Smooth muscle cell (in vitro differentiated cells): Measurements from ENCODE around the gene MLLT1. TPM values are rescaled to one million over a fixed set of nuclear protein-coding genes. Genes with fewer than 3 reads are reported as not detected.

Experiments
- DNase-seq: peaks from one replicate; lab custom pipeline; 2025; ENCODE audit not compliant: unreplicated experiment; lab: John Stamatoyannopoulos, UW
- H2AFZ ChIP-seq: fragments of 200-600 bp; sonication (generic); 2 replicates; pipeline ENCODE4 v1.6.0; 2016; ENCODE audit warnings: antibody characterized with exemption, low read depth, mild to moderate bottlenecking
- H3F3A ChIP-seq: fragments of 200-600 bp; sonication (generic); 2 replicates; pipeline ENCODE4 v1.6.0; 2017; ENCODE audit warnings: antibody characterized with exemption, low read depth
- H3K27ac ChIP-seq: fragments of 200-600 bp; sonication (generic); 2 replicates; pipeline ENCODE4 v1.5.1; 2016; ENCODE audit warnings: low read depth, mild to moderate bottlenecking
- H3K27me3 ChIP-seq: fragments of 200-600 bp; sonication (generic); 2 replicates; pipeline ENCODE4 v1.6.1; 2016; ENCODE audit warnings: low read depth, mild to moderate bottlenecking
- H3K36me3 ChIP-seq: fragments of 200-600 bp; sonication (generic); 2 replicates; pipeline ENCODE4 v1.5.1; 2016; ENCODE audit warnings: low read depth
- H3K4me1 ChIP-seq: fragments of 200-600 bp; sonication (generic); 2 replicates; pipeline ENCODE4 v1.5.1; 2016; ENCODE audit warnings: low read depth
- H3K4me2 ChIP-seq: fragments of 200-600 bp; sonication (generic); 2 replicates; pipeline ENCODE4 v1.6.0; 2016; ENCODE audit warnings: mild to moderate bottlenecking
- H3K4me3 ChIP-seq: fragments of 200-600 bp; sonication (generic); 2 replicates; pipeline ENCODE4 v1.5.1; 2016; ENCODE audit warnings: mild to moderate bottlenecking
- H3K79me2 ChIP-seq: fragments of 200-600 bp; sonication (generic); 2 replicates; pipeline ENCODE4 v1.6.0; 2016; ENCODE audit warnings: low read depth, mild to moderate bottlenecking
- H3K9ac ChIP-seq: fragments of 200-600 bp; sonication (generic); 2 replicates; pipeline ENCODE4 v1.6.0; 2016; ENCODE audit warnings: low read depth
- H3K9me3 ChIP-seq: fragments of 200-600 bp; sonication (generic); replicated peaks from 2 replicates; pipeline ENCODE4 v1.5.1; 2016; ENCODE audit warnings: low read depth
- H4K20me1 ChIP-seq: fragments of 200-600 bp; sonication (generic); 2 replicates; pipeline ENCODE4 v1.6.0; 2016; ENCODE audit warnings: low read depth
- CTCF ChIP-seq: fragments of 200-600 bp; sonication (generic); IDR thresholded peaks from 2 replicates; pipeline ENCODE4 v1.5.1; 2017; ENCODE audit warnings: borderline replicate concordance, mild to moderate bottlenecking, antibody characterized with exemption; ENCODE audit not compliant: insufficient read depth, poor library complexity, severe bottlenecking
- WGBS: methylation state at CpG from one replicate; pipeline ENCODE4 v1.1.7; 2016; ENCODE audit warnings: low lambda C conversion rate; 5-methylcytosine and 5-hydroxymethylcytosine counted together
- polyA plus RNA-seq: library from polyadenylated mRNA; unstranded; fragments of >200 nt; fragmentation: Nextera tagmentation; extraction: Ambion mirVana; gene quantifications from 2 replicates; pipeline ENCODE4 v1.2.1, GENCODE V29; 2016
- total RNA-seq: library from RNA; depleted of rRNA; stranded (reverse); fragments of >200 nt; gene quantifications from 2 replicates; pipeline ENCODE4 v1.2.3, GENCODE V29; 2014

MLLT1 gene
- total and polyA plus RNA-seq, 2 experiments from 2014 or later: 18.8 to 27.3 TPM

- H3K9me3 ChIP-seq: no peaks in the 10 kb centered on the region
- H3F3A ChIP-seq: no peaks in the 10 kb centered on the region
- H3K36me3 ChIP-seq: no peaks in the 10 kb centered on the region
- H3K4me1 ChIP-seq: peaks cover 10% of the 10 kb centered on the region
- H3K4me3 ChIP-seq: no peak overlapping the region
- peaks cover 81% of the 10 kb centered on the region for H3K79me2 ChIP-seq
- H3K4me2 ChIP-seq: peak overlapping the region; percentile 69
- H3K9ac ChIP-seq: no peak overlapping the region
- peaks cover 99% of the 10 kb centered on the region for H4K20me1 ChIP-seq
- TF ChIP-seq CTCF: no peak
- H3K27ac ChIP-seq: peak overlapping the region; percentile 62
- H3K27me3 ChIP-seq: no peaks in the 10 kb centered on the region
- 44% methylated on average over 11 of the region's 11 CpGs for WGBS
- no peak overlapping the region for H2AFZ ChIP-seq
- no peak for DNase-seq
These were observed 47.1 kb downstream of the MLLT1 start for GRCh38 chr19:6232601-6233055.

- peaks cover 99% of the 10 kb centered on the region for H4K20me1 ChIP-seq
- no peak overlapping the region for H3K27ac ChIP-seq
- H3K27me3 ChIP-seq: no peaks in the 10 kb centered on the region
- DNase-seq: no peak
- peaks cover 10% of the 10 kb centered on the region for H3K4me1 ChIP-seq
- H3K36me3 ChIP-seq: no peaks in the 10 kb centered on the region
- no peaks in the 10 kb centered on the region for H3F3A ChIP-seq
- no peaks in the 10 kb centered on the region for H3K9me3 ChIP-seq
- H3K9ac ChIP-seq: no peak overlapping the region
- peaks cover 71% of the 10 kb centered on the region for H3K79me2 ChIP-seq
- no peak for TF ChIP-seq CTCF
- WGBS: 96% methylated on average over 17 of the region's 17 CpGs
- no peak overlapping the region for H3K4me2 ChIP-seq
- H2AFZ ChIP-seq: no peak overlapping the region
- H3K4me3 ChIP-seq: no peak overlapping the region
These were observed 48.8 kb downstream of the MLLT1 start for GRCh38 chr19:6230991-6231448.

DNA sequence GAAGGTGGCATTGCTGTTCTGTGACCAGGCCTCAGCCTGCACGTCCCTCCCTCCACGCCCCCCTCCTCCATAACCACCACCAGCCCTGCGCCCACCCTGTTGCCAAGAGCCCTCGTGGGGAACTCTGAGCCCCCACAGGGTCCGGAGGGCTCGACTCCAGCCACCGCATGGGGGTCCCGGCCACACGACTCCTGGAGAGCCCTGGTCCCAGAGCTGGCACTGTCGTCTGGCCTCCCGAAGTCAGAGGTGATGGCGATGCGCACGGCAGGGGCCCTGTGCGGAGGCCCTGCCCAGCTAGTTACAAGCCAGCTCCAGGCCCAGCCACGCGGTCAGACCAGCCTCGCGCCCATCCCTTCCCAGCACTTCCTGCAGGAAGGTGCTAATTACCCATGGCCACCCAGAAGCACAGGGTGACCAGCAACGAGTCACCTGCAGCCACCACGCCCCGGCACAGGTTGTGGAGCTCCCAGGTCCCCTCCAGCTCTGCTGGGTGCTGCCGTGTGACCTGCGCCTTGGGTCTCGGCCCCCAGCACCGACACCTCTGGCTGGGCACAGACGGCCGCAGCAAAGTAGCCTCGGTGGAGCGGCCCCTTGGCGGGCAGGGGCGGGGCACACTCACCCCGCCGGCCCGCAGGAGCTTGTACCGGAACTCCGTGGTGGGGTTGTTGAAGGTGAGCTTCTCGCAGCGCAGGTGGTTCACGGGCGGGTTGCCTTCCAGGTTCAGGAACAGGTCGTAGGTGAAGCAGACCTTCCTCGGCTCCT, 49.6 kb downstream of the MLLT1 start:
- Histone ChIP-seq H3K79me2 (peaks cover 62% of the 10 kb centered on the region), H3F3A (no peaks in the 10 kb centered on the region), H3K27me3 (no peaks in the 10 kb centered on the region), H3K4me1 (peaks cover 10% of the 10 kb centered on the region), H3K27ac (no peak overlapping the region), H3K36me3 (no peaks in the 10 kb centered on the region), H3K9ac (no peak overlapping the region), H3K4me2 (no peak overlapping the region), H3K9me3 (no peaks in the 10 kb centered on the region), H3K4me3 (no peak overlapping the region), H4K20me1 (peaks cover 99% of the 10 kb centered on the region), H2AFZ (no peak overlapping the region)
- WGBS: 88% methylated on average over 39 of the region's 43 CpGs
- no peak for DNase-seq
- no peak for TF ChIP-seq CTCF
